SK-N-SH treated with all-trans-retinoic acid at 6 μM for 48 hours (cell line): Measurements from ENCODE around the gene ZFAND3.

ENCODE experiments used
- BACH2 ChIP-seq: fragments of 250-450 bp; sonication (Bioruptor Pico); IDR thresholded peaks from 2 replicates; pipeline ENCODE4 v1.9.0; 2021; ENCODE audit warnings: mild to moderate bottlenecking, borderline replicate concordance
- TF ChIP-seq, protein P1 (sequence below): fragments of 250-450 bp; sonication (Bioruptor Pico); IDR thresholded peaks from 2 replicates; pipeline ENCODE4 v1.5.0; 2020; ENCODE audit warnings: mild to moderate bottlenecking, moderate library complexity

DNA sequence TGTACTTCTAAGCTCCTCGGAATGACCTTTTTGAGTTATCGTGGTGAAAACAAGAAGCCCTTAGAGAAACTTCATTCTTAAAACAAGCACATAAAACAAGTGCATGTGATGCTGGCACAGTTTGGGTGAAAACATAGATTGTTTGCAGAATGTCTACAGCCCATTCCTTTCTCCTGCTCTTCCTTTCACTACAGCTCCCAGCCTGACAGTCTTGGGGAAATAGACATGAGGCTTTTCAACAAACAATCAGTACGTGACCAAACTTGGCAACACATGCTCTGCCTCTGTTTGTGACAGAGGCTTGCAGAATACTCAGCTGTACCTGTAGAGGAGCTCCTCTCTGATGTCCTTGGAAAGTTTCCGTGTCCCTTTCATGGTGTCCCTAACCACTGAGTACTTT lies 321.6 kb downstream of the ZFAND3 start:
- TF ChIP-seq BACH2 (CRISPR knock-in tag), result no peak
- TF ChIP-seq, protein P1, sequence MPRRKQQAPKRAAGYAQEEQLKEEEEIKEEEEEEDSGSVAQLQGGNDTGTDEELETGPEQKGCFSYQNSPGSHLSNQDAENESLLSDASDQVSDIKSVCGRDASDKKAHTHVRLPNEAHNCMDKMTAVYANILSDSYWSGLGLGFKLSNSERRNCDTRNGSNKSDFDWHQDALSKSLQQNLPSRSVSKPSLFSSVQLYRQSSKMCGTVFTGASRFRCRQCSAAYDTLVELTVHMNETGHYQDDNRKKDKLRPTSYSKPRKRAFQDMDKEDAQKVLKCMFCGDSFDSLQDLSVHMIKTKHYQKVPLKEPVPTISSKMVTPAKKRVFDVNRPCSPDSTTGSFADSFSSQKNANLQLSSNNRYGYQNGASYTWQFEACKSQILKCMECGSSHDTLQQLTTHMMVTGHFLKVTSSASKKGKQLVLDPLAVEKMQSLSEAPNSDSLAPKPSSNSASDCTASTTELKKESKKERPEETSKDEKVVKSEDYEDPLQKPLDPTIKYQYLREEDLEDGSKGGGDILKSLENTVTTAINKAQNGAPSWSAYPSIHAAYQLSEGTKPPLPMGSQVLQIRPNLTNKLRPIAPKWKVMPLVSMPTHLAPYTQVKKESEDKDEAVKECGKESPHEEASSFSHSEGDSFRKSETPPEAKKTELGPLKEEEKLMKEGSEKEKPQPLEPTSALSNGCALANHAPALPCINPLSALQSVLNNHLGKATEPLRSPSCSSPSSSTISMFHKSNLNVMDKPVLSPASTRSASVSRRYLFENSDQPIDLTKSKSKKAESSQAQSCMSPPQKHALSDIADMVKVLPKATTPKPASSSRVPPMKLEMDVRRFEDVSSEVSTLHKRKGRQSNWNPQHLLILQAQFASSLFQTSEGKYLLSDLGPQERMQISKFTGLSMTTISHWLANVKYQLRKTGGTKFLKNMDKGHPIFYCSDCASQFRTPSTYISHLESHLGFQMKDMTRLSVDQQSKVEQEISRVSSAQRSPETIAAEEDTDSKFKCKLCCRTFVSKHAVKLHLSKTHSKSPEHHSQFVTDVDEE (CRISPR knock-in tag), result no peak
